SH-SY5Y (cell line): ENCODE data around the gene PRKCH.

Experiments used
- GATA2 ChIP-seq: IDR thresholded peaks from 2 replicates; pipeline ENCODE4 v1.6.1; 2011; ENCODE audit warnings: mild to moderate bottlenecking, low read depth, low read length
- GATA3 ChIP-seq: IDR thresholded peaks from 2 replicates; pipeline ENCODE4 v1.6.1; 2011; ENCODE audit warnings: low read depth, mild to moderate bottlenecking, low read length, moderate library complexity

DNA sequence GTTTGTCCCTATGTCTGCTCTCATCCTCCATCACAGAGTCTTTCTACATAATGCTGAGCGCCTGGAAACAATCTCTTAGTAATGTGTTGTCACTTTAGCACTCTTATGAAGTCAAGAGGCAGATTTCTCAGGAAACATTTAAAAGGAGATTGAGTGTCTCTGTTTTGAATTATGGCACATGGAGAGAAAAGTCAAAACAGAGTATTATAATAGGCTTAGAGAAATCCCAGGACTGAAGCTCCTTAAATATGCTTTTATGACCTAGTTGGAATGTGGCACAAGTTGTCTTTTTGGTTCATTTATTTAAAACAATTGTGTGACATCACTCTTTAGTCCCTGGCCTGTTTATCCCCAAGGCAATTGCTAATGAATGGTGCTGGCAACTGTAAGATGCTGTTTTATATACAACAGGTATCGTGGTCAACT, 256.1 kb downstream of the PRKCH start:
- TF ChIP-seq GATA2, result no peak
- TF ChIP-seq GATA3, result no peak
